ENCODE data around the gene TRPC6.

GRCh38 chr11:101528541-101528940 lies 55.3 kb downstream of the TRPC6 start:
- no peak for TF ChIP-seq EZH2 (IDR thresholded peaks at IDR 0.05)
- no peak for TF ChIP-seq POLR2AphosphoS5 (IDR thresholded peaks at IDR 0.05; ENCODE audit: borderline replicate concordance, low read depth, low read length)
- no peak for TF ChIP-seq FOXP2 (optimal IDR thresholded peaks at IDR 0.05; ENCODE audit: control extremely low read depth, extremely low read length, insufficient read depth)

Measured in SK-N-MC (cell line).